CD14-positive monocyte (primary cell): ENCODE results near the gene PCYT2. TPM values are rescaled to one million over a fixed set of nuclear protein-coding genes. Genes with fewer than 3 reads are reported as not detected.
A peak's percentile ranks its signal among the peaks of the same experiment; 100 is the strongest.

Experiments
- DNase-seq, 3 donors: peaks; one replicate each; pipeline ENCODE4 v3.0.0-alpha.2; 2011 to 2022
- H2AFZ ChIP-seq: 2 replicates; pipeline ENCODE4 v1.6.0; 2012; ENCODE audit warnings: mild to moderate bottlenecking, low read depth, low read length, inconsistent platforms; ENCODE audit not compliant: insufficient read depth, poor library complexity, severe bottlenecking
- H3K27ac ChIP-seq, 2 donors: 1 replicate in 1 of 2; 2 replicates in 1 of 2; pipeline ENCODE4 v1.5.1; 2012 to 2013; ENCODE audit warnings: low read length in 2 of 2, control low read depth in 1 of 2, inconsistent platforms in 1 of 2, low read depth in 1 of 2, mild to moderate bottlenecking in 1 of 2
- H3K27me3 ChIP-seq, 2 donors: one replicate each; pipeline versions ENCODE4 v1.6.0 to v1.6.1; 2011 to 2013; ENCODE audit warnings: low read length in 2 of 2; ENCODE audit not compliant: control insufficient read depth in 2 of 2, insufficient read depth in 2 of 2
- H3K36me3 ChIP-seq, 2 donors: replicated peaks in 1 of 2; 1 replicate in 1 of 2; 2 replicates in 1 of 2; pipeline versions ENCODE4 v1.5.1 to v1.6.1; 2012 to 2013; ENCODE audit warnings: low read length in 2 of 2, control low read depth in 1 of 2, inconsistent platforms in 1 of 2, mild to moderate bottlenecking in 1 of 2; ENCODE audit not compliant: insufficient read depth in 2 of 2, control insufficient read depth in 1 of 2
- H3K4me1 ChIP-seq, 2 donors: 1 replicate in 1 of 2; 2 replicates in 1 of 2; pipeline versions ENCODE4 v1.5.1 to v1.6.1; 2012 to 2013; ENCODE audit warnings: low read length in 2 of 2, control low read depth in 1 of 2, inconsistent platforms in 1 of 2, mild to moderate bottlenecking in 1 of 2, moderate library complexity in 1 of 2; ENCODE audit not compliant: insufficient read depth in 2 of 2, control insufficient read depth in 1 of 2
- H3K4me2 ChIP-seq: replicated peaks from 2 replicates; pipeline ENCODE3; 2012; ENCODE audit warnings: low read length, moderate library complexity, mild to moderate bottlenecking; ENCODE audit not compliant: poor library complexity, severe bottlenecking; ENCODE audit errors: extremely low read depth
- H3K4me3 ChIP-seq, 3 experiments: fragments of 200-600 bp in 1 of 3; sonication (generic) in 1 of 3; replicated peaks in 1 of 3; 1 replicate in 2 of 3; 2 replicates in 1 of 3; pipeline ENCODE4 v1.5.1; 2011 to 2013; ENCODE audit warnings: low read length in 3 of 3, mild to moderate bottlenecking in 3 of 3, control low read depth in 2 of 3, low read depth in 2 of 3, inconsistent platforms in 1 of 3, moderate library complexity in 1 of 3
- H3K79me2 ChIP-seq: 2 replicates; pipeline ENCODE4 v1.6.0; 2012; ENCODE audit warnings: mild to moderate bottlenecking, control low read depth, inconsistent platforms, low read length, moderate library complexity; ENCODE audit not compliant: insufficient read depth
- H3K9ac ChIP-seq: 2 replicates; pipeline ENCODE4 v1.6.0; 2017; ENCODE audit warnings: low read length, mild to moderate bottlenecking; ENCODE audit not compliant: insufficient read depth, poor library complexity, severe bottlenecking
- H3K9me3 ChIP-seq, 2 donors: replicated peaks in 1 of 2; 1 replicate in 1 of 2; 2 replicates in 1 of 2; pipeline versions ENCODE4 v1.5.1 to v1.6.1; 2012 to 2013; ENCODE audit warnings: low read length in 2 of 2, control low read depth in 1 of 2; ENCODE audit not compliant: control insufficient read depth in 1 of 2, insufficient read depth in 1 of 2
- H4K20me1 ChIP-seq: 2 replicates; pipeline ENCODE4 v1.6.0; 2012; ENCODE audit warnings: mild to moderate bottlenecking, low read length, control low read depth, moderate library complexity; ENCODE audit not compliant: insufficient read depth
- H3K27ac Mint-ChIP-seq, 7 donors: one replicate each; pipeline ENCODE4 v1.8.0; 2020; ENCODE audit warnings: mild to moderate bottlenecking in 7 of 7, mixed read lengths in 7 of 7, moderate library complexity in 6 of 7, inconsistent platforms in 2 of 7
- H3K27me3 Mint-ChIP-seq, 3 donors: one replicate each; pipeline ENCODE4 v1.8.0; 2021 to 2022; ENCODE audit warnings: low read depth in 3 of 3, mild to moderate bottlenecking in 3 of 3, mixed read lengths in 3 of 3, moderate library complexity in 3 of 3, inconsistent platforms in 1 of 3
- H3K36me3 Mint-ChIP-seq, 2 donors: one replicate each; pipeline ENCODE4 v1.8.0; 2020; ENCODE audit warnings: mixed read lengths in 2 of 2, inconsistent platforms in 1 of 2, mild to moderate bottlenecking in 1 of 2
- H3K4me1 Mint-ChIP-seq: one replicate; pipeline ENCODE4 v1.8.0; 2020; ENCODE audit warnings: mild to moderate bottlenecking, mixed read lengths
- H3K4me3 Mint-ChIP-seq, 2 donors: one replicate each; pipeline ENCODE4 v1.8.0; 2020; ENCODE audit warnings: mild to moderate bottlenecking in 2 of 2, mixed read lengths in 2 of 2, moderate library complexity in 1 of 2
- H3K9me3 Mint-ChIP-seq, 7 donors: one replicate each; pipeline ENCODE4 v1.8.0; 2020 to 2022; ENCODE audit warnings: mixed read lengths in 7 of 7, mild to moderate bottlenecking in 6 of 7, moderate library complexity in 6 of 7, inconsistent platforms in 2 of 7
- WGBS: methylation state at CpG from one replicate; pipeline ENCODE4 v1.1.5; 2013; ENCODE audit warnings: missing lambda C conversion rate; ENCODE audit not compliant: insufficient coverage; 5-methylcytosine and 5-hydroxymethylcytosine counted together
- intact Hi-C, 2 donors: fragments of 100-400 bp; cut with micrococcal nuclease; formaldehyde crosslinking; loops; one replicate each; pipeline versions ENCODE4 v1.15.0 to v1.15.1; 2023
- polyA plus RNA-seq, 3 donors: library from polyadenylated mRNA; depleted of rRNA in 1 of 3; unstranded in 2 of 3; stranded (reverse) in 1 of 3; fragments of 300-500 nt in 2 of 3; fragments of >200 nt in 1 of 3; fragmentation: Illumina TruSeq in 2 of 3; gene quantifications; 1 replicate in 2 of 3; 2 replicates in 1 of 3; pipeline ENCODE4 v1.2.3, GENCODE V29; 2012 to 2021
- TF ChIP-seq, protein P1 (sequence below): fragments of 200-600 bp; IDR thresholded peaks from one replicate; pipeline ENCODE4 v1.8.0; 2022; ENCODE audit warnings: antibody characterized with exemption, mild to moderate bottlenecking

Gene PCYT2
- polyA plus RNA-seq, 3 donors = 10.7 to 14.5 (median 11.0) TPM

DNA sequence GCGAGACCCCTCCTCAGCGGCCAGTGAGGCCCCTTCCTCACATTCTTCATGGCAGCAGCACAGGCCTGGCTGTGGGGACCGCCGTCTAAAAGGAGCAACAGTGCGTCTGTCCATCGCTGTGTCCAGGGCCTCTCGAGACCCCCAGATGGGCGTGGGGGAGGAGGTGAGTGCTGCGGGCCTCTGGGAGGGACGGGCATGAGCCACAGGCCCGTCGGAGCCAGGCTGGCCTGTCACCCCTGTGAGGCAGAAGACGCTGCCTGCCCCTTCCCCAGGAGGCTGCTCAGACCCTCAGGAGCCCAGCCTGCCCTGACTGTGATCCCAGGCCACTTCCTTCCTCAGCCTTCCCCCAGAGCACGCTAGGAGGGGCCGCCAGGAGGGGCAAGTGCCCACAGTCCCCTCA lies 28.0 kb upstream of the PCYT2 start:
- Histone ChIP-seq H3K4me2 (no peak overlapping the region), H3K27me3 (peaks cover 0 to 23% of the 10 kb centered on the region in 2 donors), H3K79me2 (no peaks in the 10 kb centered on the region), H3K9me3 (no peaks in the 10 kb centered on the region), H3K36me3 (no peaks in the 10 kb centered on the region), H3K9ac (no peak overlapping the region), H3K27ac (no peak overlapping the region), H4K20me1 (no peaks in the 10 kb centered on the region), H3K4me3 (no peak overlapping the region), H3K4me1 (peaks cover 10 to 16% of the 10 kb centered on the region in 2 donors), H2AFZ (no peak overlapping the region)
- TF ChIP-seq, protein P1, sequence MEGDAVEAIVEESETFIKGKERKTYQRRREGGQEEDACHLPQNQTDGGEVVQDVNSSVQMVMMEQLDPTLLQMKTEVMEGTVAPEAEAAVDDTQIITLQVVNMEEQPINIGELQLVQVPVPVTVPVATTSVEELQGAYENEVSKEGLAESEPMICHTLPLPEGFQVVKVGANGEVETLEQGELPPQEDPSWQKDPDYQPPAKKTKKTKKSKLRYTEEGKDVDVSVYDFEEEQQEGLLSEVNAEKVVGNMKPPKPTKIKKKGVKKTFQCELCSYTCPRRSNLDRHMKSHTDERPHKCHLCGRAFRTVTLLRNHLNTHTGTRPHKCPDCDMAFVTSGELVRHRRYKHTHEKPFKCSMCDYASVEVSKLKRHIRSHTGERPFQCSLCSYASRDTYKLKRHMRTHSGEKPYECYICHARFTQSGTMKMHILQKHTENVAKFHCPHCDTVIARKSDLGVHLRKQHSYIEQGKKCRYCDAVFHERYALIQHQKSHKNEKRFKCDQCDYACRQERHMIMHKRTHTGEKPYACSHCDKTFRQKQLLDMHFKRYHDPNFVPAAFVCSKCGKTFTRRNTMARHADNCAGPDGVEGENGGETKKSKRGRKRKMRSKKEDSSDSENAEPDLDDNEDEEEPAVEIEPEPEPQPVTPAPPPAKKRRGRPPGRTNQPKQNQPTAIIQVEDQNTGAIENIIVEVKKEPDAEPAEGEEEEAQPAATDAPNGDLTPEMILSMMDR = no peak
- WGBS = 54% methylated on average over 13 of the region's 15 CpGs
- peaks cover 15% of the 10 kb centered on the region for H3K4me1 Mint-ChIP-seq
- peaks cover 0 to 4% (median 0%) of the 10 kb centered on the region in 7 donors for H3K9me3 Mint-ChIP-seq
- intact Hi-C loops = no loop called here
- H3K27me3 Mint-ChIP-seq = peaks cover 21 to 65% (median 36%) of the 10 kb centered on the region in 3 donors
- DNase-seq = no peak
- H3K4me3 Mint-ChIP-seq = peak overlapping the region in 1 of 2 donors; percentile 42
- no peaks in the 10 kb centered on the region for H3K36me3 Mint-ChIP-seq
- no peak overlapping the region for H3K27ac Mint-ChIP-seq

DNA sequence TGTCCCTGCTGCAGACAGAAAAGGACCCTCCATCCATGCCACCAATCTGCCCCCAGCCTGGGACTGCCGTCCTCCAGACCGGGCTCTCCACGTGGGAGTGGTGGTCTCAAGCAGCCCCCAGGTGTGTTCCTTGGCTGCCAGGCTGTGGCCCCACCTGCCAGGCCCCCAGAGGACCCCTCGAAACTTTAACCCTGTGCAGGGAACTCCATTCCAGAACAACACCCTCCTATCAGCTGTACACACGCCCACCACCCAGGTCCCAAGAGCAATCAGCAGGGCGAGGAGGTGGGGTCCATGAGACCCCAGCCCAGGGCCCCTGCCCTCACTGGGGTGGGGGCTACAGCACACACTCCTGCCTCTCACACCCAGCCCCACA lies 24.5 kb upstream of the PCYT2 start:
- H3K79me2 ChIP-seq = no peaks in the 10 kb centered on the region
- H3K36me3 Mint-ChIP-seq = no peaks in the 10 kb centered on the region
- peaks cover 0 to 4% (median 0%) of the 10 kb centered on the region in 7 donors for H3K9me3 Mint-ChIP-seq
- intact Hi-C loops = no loop called here
- H3K27me3 ChIP-seq = peaks cover 0 to 36% of the 10 kb centered on the region in 2 donors
- no peak overlapping the region for H2AFZ ChIP-seq
- H3K4me1 Mint-ChIP-seq = peaks cover 20% of the 10 kb centered on the region
- no peak overlapping the region for H3K4me3 ChIP-seq
- H3K9ac ChIP-seq = no peak overlapping the region
- H3K4me1 ChIP-seq = peaks cover 10 to 16% of the 10 kb centered on the region in 2 donors
- no peak for DNase-seq
- H3K9me3 ChIP-seq = no peaks in the 10 kb centered on the region
- H3K27ac ChIP-seq = no peak overlapping the region
- TF ChIP-seq, protein P1 = no peak
- H3K27ac Mint-ChIP-seq = no peak overlapping the region
- no peak overlapping the region for H3K4me2 ChIP-seq
- no peaks in the 10 kb centered on the region for H4K20me1 ChIP-seq
- H3K4me3 Mint-ChIP-seq = no peak overlapping the region
- H3K36me3 ChIP-seq = no peaks in the 10 kb centered on the region
- peaks cover 35 to 67% (median 45%) of the 10 kb centered on the region in 3 donors for H3K27me3 Mint-ChIP-seq
- WGBS = 94% methylated on average over 6 of the region's 6 CpGs
